ENCODE results near the gene ANKRD23. TPM values are rescaled to one million over a fixed set of nuclear protein-coding genes. Genes with fewer than 3 reads are reported as not detected.

The ANKRD23 gene
- polyA plus RNA-seq, 1 of the 3 experiments (the other 2 are of a cell fraction), result 3.1 TPM

DNA sequence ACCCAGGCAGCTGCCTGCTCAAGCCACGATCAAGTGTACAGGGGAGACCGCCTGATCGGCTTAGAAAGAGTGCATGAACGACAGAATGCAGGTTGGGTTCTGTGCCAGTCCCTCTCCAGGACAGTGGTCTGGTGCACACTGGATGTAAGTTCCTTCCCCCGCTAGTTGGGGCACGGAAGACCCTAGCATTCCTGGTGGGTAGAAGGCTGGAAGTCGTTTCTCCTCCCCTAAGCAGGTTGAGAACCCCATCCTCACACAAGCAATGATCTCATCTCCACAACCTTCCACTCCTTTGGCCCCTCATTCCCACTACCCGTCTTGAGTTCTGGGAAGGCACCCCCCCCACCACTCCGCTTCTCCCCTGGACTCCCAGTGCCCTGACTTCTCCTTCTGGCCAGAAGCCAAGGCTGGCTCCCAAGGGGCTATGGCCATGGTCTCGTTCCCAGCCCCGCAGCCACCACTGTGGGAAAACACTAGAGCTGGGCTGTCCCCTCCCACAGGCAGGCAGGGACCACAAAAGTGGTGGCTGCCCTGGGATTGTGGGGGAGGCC is 15.4 kb upstream of the ANKRD23 start:
- CTCF ChIA-PET, result interaction anchor here (0.7 to 8.1 kb wide), 12 partner anchors 9 to 117 kb away, joined by 3 to 332 read pairs (median 8); partner anchors contain the start of gene SEMA4C
- H3K27me3 ChIP-seq (ENCODE audit: insufficient read depth), result no peaks in the 10 kb centered on the region
- peak overlapping the region; percentile 93; the same call in 1 of the 2 replicates for H3K4me2 ChIP-seq
- no peak overlapping the region for H2AFZ ChIP-seq (ENCODE audit: low read depth)
- H3K27ac ChIP-seq (ENCODE audit: low read depth in 2 of 2, low read length in 1 of 2), result no peak overlapping the region; a peak in 1 of 4 replicates
- H3K79me2 ChIP-seq (ENCODE audit: insufficient read depth), result peaks cover 32% of the 10 kb centered on the region
- H3K4me3 ChIP-seq (ENCODE audit: low read depth in 2 of 2, low read length in 1 of 2), result no peak overlapping the region
- no peaks in the 10 kb centered on the region for H4K20me1 ChIP-seq (ENCODE audit: insufficient read depth)
- DNase-seq, result no peak
- POLR2A ChIA-PET, result no interaction called here
- H3F3A ChIP-seq (replicated peaks; ENCODE audit: insufficient read depth), result peaks cover 17% of the 10 kb centered on the region
- no peak for TF ChIP-seq TCF12 (IDR thresholded peaks at IDR 0.05)
- TF ChIP-seq, protein P1, sequence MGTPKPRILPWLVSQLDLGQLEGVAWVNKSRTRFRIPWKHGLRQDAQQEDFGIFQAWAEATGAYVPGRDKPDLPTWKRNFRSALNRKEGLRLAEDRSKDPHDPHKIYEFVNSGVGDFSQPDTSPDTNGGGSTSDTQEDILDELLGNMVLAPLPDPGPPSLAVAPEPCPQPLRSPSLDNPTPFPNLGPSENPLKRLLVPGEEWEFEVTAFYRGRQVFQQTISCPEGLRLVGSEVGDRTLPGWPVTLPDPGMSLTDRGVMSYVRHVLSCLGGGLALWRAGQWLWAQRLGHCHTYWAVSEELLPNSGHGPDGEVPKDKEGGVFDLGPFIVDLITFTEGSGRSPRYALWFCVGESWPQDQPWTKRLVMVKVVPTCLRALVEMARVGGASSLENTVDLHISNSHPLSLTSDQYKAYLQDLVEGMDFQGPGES (IDR thresholded peaks at IDR 0.05; ENCODE audit: low read depth, low read length), result no peak
- TF ChIP-seq, protein P2, sequence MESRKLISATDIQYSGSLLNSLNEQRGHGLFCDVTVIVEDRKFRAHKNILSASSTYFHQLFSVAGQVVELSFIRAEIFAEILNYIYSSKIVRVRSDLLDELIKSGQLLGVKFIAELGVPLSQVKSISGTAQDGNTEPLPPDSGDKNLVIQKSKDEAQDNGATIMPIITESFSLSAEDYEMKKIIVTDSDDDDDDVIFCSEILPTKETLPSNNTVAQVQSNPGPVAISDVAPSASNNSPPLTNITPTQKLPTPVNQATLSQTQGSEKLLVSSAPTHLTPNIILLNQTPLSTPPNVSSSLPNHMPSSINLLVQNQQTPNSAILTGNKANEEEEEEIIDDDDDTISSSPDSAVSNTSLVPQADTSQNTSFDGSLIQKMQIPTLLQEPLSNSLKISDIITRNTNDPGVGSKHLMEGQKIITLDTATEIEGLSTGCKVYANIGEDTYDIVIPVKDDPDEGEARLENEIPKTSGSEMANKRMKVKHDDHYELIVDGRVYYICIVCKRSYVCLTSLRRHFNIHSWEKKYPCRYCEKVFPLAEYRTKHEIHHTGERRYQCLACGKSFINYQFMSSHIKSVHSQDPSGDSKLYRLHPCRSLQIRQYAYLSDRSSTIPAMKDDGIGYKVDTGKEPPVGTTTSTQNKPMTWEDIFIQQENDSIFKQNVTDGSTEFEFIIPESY (IDR thresholded peaks at IDR 0.05; ENCODE audit: borderline replicate concordance, low read depth), result no peak
- TF ChIP-seq FOXJ3 (CRISPR knock-in tag; IDR thresholded peaks at IDR 0.05), result no peak
- no peak for TF ChIP-seq ELF1 (IDR thresholded peaks at IDR 0.05)
- TF ChIP-seq FOXM1 (IDR thresholded peaks at IDR 0.05; ENCODE audit: low read depth), result no peak
- TF ChIP-seq GABPA (IDR thresholded peaks at IDR 0.05; ENCODE audit: low read depth), result no peak
- no peak for TF ChIP-seq NRF1 (IDR thresholded peaks at IDR 0.05; ENCODE audit: low read depth, low read length)
- TF ChIP-seq GATA2 (CRISPR knock-in tag; IDR thresholded peaks at IDR 0.05), result no peak
- no peak for TF ChIP-seq TEAD4 (IDR thresholded peaks at IDR 0.05; ENCODE audit: borderline replicate concordance, insufficient read depth)
- TF ChIP-seq SIN3A (IDR thresholded peaks at IDR 0.05; ENCODE audit: borderline replicate concordance, low read depth, low read length), result no peak
- TF ChIP-seq FOSL2 (IDR thresholded peaks at IDR 0.05; ENCODE audit: borderline replicate concordance, low read depth), result no peak
- TF ChIP-seq RAD21 (IDR thresholded peaks at IDR 0.05; ENCODE audit: low read length), result no peak
- peak; percentile 20; the same call in 1 of the 2 replicates for TF ChIP-seq POLR2AphosphoS5 (IDR thresholded peaks at IDR 0.05; ENCODE audit: low read depth, low read length)
- TF ChIP-seq TAF1 (IDR thresholded peaks at IDR 0.05; ENCODE audit: borderline replicate concordance, low read depth, low read length), result no peak
- 0 out of 2 replicates have a peak, but pooled peaks have one; percentile 17 for TF ChIP-seq NFIC (IDR thresholded peaks at IDR 0.05; ENCODE audit: borderline replicate concordance)
- TF ChIP-seq, protein P3, sequence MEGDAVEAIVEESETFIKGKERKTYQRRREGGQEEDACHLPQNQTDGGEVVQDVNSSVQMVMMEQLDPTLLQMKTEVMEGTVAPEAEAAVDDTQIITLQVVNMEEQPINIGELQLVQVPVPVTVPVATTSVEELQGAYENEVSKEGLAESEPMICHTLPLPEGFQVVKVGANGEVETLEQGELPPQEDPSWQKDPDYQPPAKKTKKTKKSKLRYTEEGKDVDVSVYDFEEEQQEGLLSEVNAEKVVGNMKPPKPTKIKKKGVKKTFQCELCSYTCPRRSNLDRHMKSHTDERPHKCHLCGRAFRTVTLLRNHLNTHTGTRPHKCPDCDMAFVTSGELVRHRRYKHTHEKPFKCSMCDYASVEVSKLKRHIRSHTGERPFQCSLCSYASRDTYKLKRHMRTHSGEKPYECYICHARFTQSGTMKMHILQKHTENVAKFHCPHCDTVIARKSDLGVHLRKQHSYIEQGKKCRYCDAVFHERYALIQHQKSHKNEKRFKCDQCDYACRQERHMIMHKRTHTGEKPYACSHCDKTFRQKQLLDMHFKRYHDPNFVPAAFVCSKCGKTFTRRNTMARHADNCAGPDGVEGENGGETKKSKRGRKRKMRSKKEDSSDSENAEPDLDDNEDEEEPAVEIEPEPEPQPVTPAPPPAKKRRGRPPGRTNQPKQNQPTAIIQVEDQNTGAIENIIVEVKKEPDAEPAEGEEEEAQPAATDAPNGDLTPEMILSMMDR (IDR thresholded peaks at IDR 0.05), result no peak
- TF ChIP-seq MXI1 (IDR thresholded peaks at IDR 0.05; ENCODE audit: low read depth, low read length), result no peak
- H3K36me3 ChIP-seq (replicated peaks in 1 of 2; ENCODE audit: control insufficient read depth in 1 of 2, insufficient read depth in 2 of 2, low read length in 1 of 2), result peaks cover 0 to 34% of the 10 kb centered on the region in 2 experiments
- WGBS (ENCODE audit: low lambda C conversion rate), result 94% methylated on average over 11 of the region's 11 CpGs
- H3K9me2 ChIP-seq, result no peaks in the 10 kb centered on the region
- H3K9me3 ChIP-seq, result no peaks in the 10 kb centered on the region
- no peak overlapping the region for H3K9ac ChIP-seq
- H3K4me1 ChIP-seq (ENCODE audit: control insufficient read depth in 1 of 2, insufficient read depth in 2 of 2, low read depth in 1 of 2, low read length in 1 of 2), result peaks cover 0 to 18% of the 10 kb centered on the region in 2 experiments; a peak in 1 of 4 replicates
